G401 (cell line): ENCODE data around the gene MCCC1. TPM values are rescaled to one million over a fixed set of nuclear protein-coding genes. Genes with fewer than 3 reads are reported as not detected.

Source experiments
- DNase-seq: peaks from one replicate; pipeline ENCODE4 v3.0.0-alpha.2; 2015; ENCODE audit warnings: low spot score
- in situ Hi-C: cut with HindIII; loops from 2 replicates; pipeline ENCODE4 v1.10.0; 2016; ENCODE audit warnings: low sequenced_read_pairs, mixed read lengths
- total RNA-seq: library from RNA; depleted of rRNA; stranded (reverse); fragments of >200 nt; shearing (Covaris generic); gene quantifications from 2 replicates; pipeline ENCODE4 v1.2.3, GENCODE V29; 2014

The MCCC1 gene
- total RNA-seq, 1 experiment from 2014 or later = 34.4 TPM

GRCh38 chr3:183064475-183064874, 34.8 kb downstream of the MCCC1 start:
- in situ Hi-C loops = no loop called here
- no peak for DNase-seq

GRCh38 chr3:183061391-183062172, 37.7 kb downstream of the MCCC1 start:
- no peak for DNase-seq

GRCh38 chr3:183058351-183058750, 40.9 kb downstream of the MCCC1 start:
- DNase-seq = no peak
- in situ Hi-C loops = no loop called here

More at GRCh38 chr3:183061391-183062172, 37.7 kb downstream of the MCCC1 start:
- in situ Hi-C loops = no loop called here

DNA sequence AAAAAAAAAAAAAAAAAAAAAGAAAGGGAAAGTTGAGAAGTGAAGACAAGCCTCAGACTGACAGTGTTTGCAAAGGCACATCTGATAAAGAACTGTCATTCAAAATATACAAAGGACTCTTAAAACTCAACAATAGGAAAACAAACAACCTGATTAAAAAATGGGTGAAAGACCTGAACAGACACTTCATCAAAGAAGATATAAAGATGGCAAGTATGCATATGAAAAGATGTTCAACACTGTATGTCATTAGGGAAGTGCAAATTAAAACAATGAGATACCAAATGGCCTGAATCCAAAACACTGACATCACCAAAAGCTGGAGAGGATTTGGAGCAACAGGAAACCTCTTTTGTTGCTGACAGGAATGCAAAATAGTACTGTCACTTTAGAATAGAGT, 48.6 kb downstream of the MCCC1 start:
- DNase-seq = no peak
- in situ Hi-C loops = no loop called here

DNA sequence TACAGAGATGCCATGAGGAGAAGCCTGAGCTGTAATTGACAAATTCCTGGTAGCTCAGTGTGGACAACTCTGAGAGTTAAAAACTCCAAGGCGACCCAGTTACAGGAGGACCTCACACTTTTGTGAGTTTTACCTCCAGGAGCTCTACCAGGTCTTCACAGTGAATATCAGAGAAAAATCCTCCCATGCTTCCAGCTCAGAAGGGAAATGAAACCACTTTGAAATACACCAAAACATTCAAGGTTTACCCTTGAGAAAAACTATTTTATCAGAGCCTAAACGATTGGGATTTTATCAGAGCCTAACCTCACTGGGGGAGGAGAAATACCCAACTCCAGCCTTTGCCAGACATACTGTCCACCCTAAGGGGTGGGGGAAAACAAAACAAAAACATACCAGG, 52.4 kb downstream of the MCCC1 start:
- in situ Hi-C loops = no loop called here
- no peak for DNase-seq

DNA sequence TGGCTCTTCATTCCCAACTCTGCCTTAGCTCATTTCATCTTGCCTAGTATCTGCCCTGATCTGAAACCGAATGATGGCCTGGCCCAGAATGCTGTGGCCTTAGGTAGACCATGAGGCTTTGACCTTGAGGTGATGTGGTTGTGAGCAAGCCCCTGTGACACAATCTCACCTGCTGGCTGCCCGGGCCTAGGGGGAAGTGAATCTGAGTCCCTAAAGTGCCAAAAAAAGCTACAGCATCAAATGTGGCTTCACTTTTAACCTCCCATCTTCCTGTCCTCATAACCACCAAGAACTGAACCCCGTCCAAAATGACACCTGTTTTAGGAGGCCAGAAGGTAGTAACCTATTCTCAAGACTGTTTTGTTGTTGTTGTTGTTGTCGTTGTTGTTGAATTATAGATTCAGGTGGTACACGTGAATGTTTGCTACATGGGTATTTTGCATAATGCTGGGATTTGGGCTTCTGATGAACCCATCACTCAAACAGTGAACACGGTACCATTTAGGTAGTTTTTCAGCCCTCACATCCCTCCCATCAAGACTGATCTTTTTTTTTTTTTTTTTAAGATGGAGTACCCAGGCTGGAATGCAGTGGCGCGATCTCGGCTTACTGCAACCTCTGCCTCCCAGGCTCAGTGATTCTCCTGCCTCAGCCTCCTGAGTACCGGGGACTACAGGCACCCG, 54.6 kb downstream of the MCCC1 start:
- no peak for DNase-seq
- in situ Hi-C loops = no loop called here

GRCh38 chr3:183038757-183039156, 60.5 kb downstream of the MCCC1 start:
- no peak for DNase-seq
- in situ Hi-C loops = no loop called here

GRCh38 chr3:183038221-183038620, 61.1 kb downstream of the MCCC1 start:
- no peak for DNase-seq
- in situ Hi-C loops = no loop called here

DNA sequence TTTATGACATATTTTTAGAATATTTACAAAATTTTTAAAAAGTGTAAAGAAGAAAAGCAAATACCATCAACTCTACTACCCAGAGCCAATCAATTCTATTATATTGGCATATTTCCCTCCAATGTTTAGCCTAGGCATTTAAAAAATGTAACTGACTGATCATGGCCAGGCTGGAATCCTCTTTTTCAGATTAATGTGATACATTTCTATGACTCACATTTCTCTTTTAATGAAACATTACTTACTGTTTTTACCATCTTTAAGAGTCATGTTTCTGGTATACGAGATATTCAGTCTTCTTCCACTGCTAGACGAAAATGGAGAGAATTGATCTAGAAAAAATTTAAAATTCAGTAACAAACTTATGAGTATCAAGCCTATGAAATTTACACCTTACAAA, 65.5 kb downstream of the MCCC1 start:
- in situ Hi-C loops = no loop called here
- DNase-seq = no peak

GRCh38 chr3:183032880-183033555, 66.3 kb downstream of the MCCC1 start:
- in situ Hi-C loops = no loop called here
- no peak for DNase-seq

- DNase-seq = no peak
- in situ Hi-C loops = no loop called here
These were observed 67.5 kb downstream of the MCCC1 start for GRCh38 chr3:183031826-183032225.

DNA sequence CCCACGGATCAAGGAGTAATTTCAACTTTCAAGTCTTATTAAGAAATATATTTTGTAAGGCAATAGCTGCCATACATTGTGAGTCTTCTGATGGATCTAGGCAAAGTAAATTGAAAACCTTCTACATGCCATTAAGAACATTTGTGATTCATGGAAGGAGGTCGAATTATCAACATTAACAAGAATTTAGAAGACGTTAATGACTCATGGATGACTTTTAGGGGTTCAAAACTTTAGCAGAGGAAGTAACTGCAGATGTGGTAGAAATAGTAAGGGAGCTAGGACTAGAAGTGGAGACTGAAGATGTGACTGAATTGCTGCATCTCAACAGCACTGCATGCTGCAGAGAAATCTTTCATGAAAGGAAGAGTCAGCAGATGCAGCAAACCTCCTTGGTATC, 70.9 kb downstream of the MCCC1 start:
- in situ Hi-C loops = no loop called here
- no peak for DNase-seq

DNA sequence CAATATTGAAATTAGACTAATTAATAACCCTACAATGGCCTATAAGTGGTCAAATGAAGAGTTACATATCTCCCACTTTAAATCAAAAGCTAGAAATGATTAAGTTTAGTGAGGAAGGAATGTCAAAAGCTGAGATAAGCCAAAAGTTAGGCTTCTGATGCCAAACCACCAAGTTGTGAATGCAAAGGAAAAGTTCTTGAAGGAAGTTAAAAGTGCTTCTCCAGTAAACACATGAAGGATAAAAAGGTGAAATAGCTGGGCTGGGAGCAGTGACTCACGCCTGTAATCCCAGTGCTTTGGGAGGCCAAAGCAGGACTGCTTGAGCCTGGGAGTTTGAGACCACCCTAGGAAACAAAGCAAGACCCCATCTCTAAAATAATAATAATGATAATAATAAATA, 72.0 kb downstream of the MCCC1 start:
- in situ Hi-C loops = no loop called here

DNA sequence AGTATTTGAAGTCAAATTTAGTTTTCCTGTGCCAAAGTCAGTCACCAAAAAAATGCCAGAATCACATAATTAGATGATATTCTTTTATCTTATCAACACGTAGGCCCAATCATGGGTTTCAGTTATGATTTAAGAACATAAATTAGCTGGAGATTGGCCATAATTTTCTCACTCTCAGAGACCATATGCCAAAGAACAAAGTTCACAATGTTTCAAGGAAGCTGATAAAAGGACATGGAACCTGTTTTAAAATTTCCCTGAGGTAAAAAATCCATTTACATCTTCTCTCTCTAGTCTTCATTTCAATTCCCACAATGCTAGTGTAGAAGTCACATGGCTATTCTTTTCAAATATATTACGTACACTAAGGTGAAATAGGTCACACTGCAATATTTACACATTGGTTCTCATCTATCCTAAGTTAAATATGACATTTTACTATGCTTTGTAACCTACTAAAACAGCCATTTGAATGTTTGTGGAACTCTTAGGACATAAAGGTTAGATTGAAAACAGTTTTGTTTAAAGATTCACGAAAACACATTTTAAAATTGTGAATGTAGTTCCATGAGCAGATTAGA, 76.3 kb downstream of the MCCC1 start:
- DNase-seq = no peak
- in situ Hi-C loops = no loop called here

More for the DNA sequence above, 72.0 kb downstream of the MCCC1 start:
- no peak for DNase-seq

DNA sequence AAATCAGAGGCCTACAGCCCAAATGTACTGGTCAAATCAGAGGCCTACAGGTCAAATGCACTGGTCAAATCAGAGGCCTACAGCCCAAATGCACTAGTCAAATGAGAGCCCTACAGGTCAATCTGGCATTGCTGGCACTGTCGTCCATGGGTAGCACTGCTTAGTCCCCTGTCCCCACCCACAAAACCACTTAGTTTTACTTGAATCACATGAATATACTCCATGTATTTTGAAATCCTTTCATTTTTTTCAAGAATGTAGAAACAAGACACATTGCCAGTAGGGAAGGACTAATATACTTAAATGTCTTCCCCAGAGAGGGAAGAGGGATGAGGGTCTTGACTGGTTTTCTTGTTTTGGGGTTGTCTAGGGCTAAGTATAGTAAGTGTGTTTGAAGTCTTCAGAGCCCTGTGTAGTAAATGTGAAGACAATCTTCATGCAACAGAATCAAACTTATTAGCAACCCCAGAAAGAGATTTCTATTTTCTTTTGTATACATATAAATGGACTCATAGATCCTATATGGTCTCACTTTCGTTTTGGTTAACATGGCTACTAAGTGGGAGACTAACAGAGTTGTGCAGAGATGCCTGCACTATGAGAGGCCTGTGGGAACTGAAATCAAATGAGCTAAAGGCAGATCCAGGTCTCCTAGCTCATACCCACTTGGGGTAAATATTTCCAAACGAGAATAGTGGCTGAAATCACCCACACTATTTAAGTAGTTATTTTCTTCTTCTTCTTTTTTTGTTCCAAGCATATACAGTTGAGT, 80.7 kb downstream of the MCCC1 start:
- in situ Hi-C loops = no loop called here
- no peak for DNase-seq

DNA sequence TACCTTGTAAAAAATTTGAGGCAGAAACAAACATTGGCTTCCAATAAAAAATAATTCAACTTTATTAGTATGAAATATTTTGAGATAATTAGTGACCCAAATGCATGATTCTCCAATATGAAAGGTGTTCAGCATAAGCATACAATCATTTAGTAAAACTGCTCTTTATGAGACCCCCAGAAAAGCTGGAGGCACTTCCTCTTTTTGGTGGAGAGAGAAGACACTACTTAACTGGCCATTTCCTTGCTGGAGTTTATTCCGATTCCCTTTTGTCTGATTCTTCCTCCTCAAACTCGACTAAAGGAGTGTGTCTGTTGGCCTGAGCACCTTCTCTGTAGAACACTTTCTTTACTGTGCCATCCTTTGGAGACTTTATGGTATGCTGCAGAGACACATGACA, 84.1 kb downstream of the MCCC1 start:
- DNase-seq = no peak
- in situ Hi-C loops = no loop called here

GRCh38 chr3:183013856-183014255, 85.4 kb downstream of the MCCC1 start:
- in situ Hi-C loops = no loop called here
- no peak for DNase-seq

- in situ Hi-C loops = no loop called here
These were observed 86.2 kb downstream of the MCCC1 start for GRCh38 chr3:183013074-183013473.

GRCh38 chr3:183008800-183009199, 90.5 kb downstream of the MCCC1 start:
- no peak for DNase-seq
- in situ Hi-C loops = no loop called here

More at GRCh38 chr3:183013074-183013473, 86.2 kb downstream of the MCCC1 start:
- DNase-seq = no peak
